IMR-90 (cell line): ENCODE results near the gene SSBP3. TPM values are rescaled to one million over a fixed set of nuclear protein-coding genes. Genes with fewer than 3 reads are reported as not detected.
A peak's percentile ranks its signal among the peaks of the same experiment; 100 is the strongest.

Experiments used
- ATAC-seq: fragments of 200-7000 bp; cut with Tn5 transposase; 2 replicates; pipeline ENCODE4 v1.9.1; 2020; ENCODE audit warnings: low read depth, mild to moderate bottlenecking, moderate library complexity
- BruUV-seq: library from RNA; stranded (reverse); fragments of 400-500 nt; replicated peaks from 2 replicates; lab custom pipeline; 2021; lab: Mats Ljungman, UMichigan
- CTCF ChIA-PET: fragments of 300-600 bp; formaldehyde crosslinking; extraction: SDS; loops from one replicate; lab custom pipeline; 2021; ENCODE audit warnings: antibody characterized with exemption; lab: Yijun Ruan, JAX
- POLR2A ChIA-PET: fragments of 300-600 bp; sonication (Branson Sonifier 250); formaldehyde crosslinking; loops from one replicate; lab custom pipeline; 2022; ENCODE audit warnings: antibody characterized with exemption; ENCODE audit not compliant: unreplicated experiment; lab: Charles Lee
- DNase-seq: peaks from one replicate; pipeline ENCODE4 v3.0.0; 2013
- H2AFZ ChIP-seq: replicated peaks from 2 replicates; pipeline ENCODE3; 2013; ENCODE audit warnings: low read length, mild to moderate bottlenecking; ENCODE audit not compliant: poor library complexity
- H2AK5ac ChIP-seq: 2 replicates; pipeline ENCODE4 v1.6.1; 2013; ENCODE audit warnings: low read depth, low read length, inconsistent platforms
- H2AK9ac ChIP-seq: replicated peaks from 2 replicates; pipeline ENCODE3; 2013; ENCODE audit warnings: mild to moderate bottlenecking, low read depth, low read length, moderate library complexity; ENCODE audit not compliant: poor library complexity
- H2BK120ac ChIP-seq: 2 replicates; pipeline ENCODE4 v1.6.1; 2013; ENCODE audit warnings: low read depth, low read length, inconsistent platforms
- H2BK15ac ChIP-seq: 3 replicates; pipeline ENCODE4 v1.6.1; 2013; ENCODE audit warnings: low read depth, low read length, inconsistent platforms
- H2BK20ac ChIP-seq: 2 replicates; pipeline ENCODE4 v1.6.1; 2013; ENCODE audit warnings: low read depth, mild to moderate bottlenecking, inconsistent platforms, low read length, moderate library complexity
- H2BK5ac ChIP-seq: 2 replicates; pipeline ENCODE4 v1.6.1; 2013; ENCODE audit warnings: mild to moderate bottlenecking, low read depth, low read length, inconsistent platforms; ENCODE audit not compliant: poor library complexity, severe bottlenecking
- H3K14ac ChIP-seq: replicated peaks from 2 replicates; pipeline ENCODE4 v1.6.1; 2013; ENCODE audit warnings: low read depth, low read length, inconsistent platforms
- H3K18ac ChIP-seq: 2 replicates; pipeline ENCODE4 v1.6.1; 2013; ENCODE audit warnings: low read depth, low read length, control low read depth
- H3K23ac ChIP-seq: 2 replicates; pipeline ENCODE4 v1.6.1; 2013; ENCODE audit warnings: low read depth, low read length, inconsistent platforms
- H3K27ac ChIP-seq: 2 replicates; pipeline ENCODE4 v1.5.1; 2013; ENCODE audit warnings: mild to moderate bottlenecking, control low read depth, low read length; ENCODE audit not compliant: insufficient read depth
- H3K27me3 ChIP-seq: 2 replicates; pipeline ENCODE4 v1.6.1; 2013; ENCODE audit warnings: low read length; ENCODE audit not compliant: control insufficient read depth, insufficient read depth
- H3K36me3 ChIP-seq: 2 replicates; pipeline ENCODE4 v1.6.1; 2013; ENCODE audit warnings: low read length, mixed read lengths; ENCODE audit not compliant: control insufficient read depth, insufficient read depth
- H3K4ac ChIP-seq: 2 replicates; pipeline ENCODE4 v1.6.1; 2013; ENCODE audit warnings: low read depth, low read length, inconsistent platforms
- H3K4me1 ChIP-seq: 2 replicates; pipeline ENCODE4 v1.6.1; 2013; ENCODE audit warnings: low read length, mixed read lengths; ENCODE audit not compliant: control insufficient read depth, insufficient read depth
- H3K4me2 ChIP-seq: 2 replicates; pipeline ENCODE4 v1.6.1; 2013; ENCODE audit warnings: low read depth, mild to moderate bottlenecking, control low read depth, low read length, moderate library complexity
- H3K4me3 ChIP-seq: 2 replicates; pipeline ENCODE4 v1.5.1; 2013; ENCODE audit warnings: low read depth, mild to moderate bottlenecking, control low read depth, low read length, moderate library complexity; ENCODE audit not compliant: insufficient read depth
- H3K56ac ChIP-seq: 2 replicates; pipeline ENCODE4 v1.6.1; 2013; ENCODE audit warnings: low read length, inconsistent platforms; ENCODE audit not compliant: insufficient read depth; ENCODE audit errors: extremely low read depth
- H3K79me1 ChIP-seq, 2 experiments: 2 replicates each; pipeline ENCODE4 v1.6.1; 2013; ENCODE audit warnings: low read length in 2 of 2, inconsistent platforms in 1 of 2, low read depth in 1 of 2
- H3K9ac ChIP-seq: 2 replicates; pipeline ENCODE4 v1.6.1; 2013; ENCODE audit warnings: low read depth, low read length, control low read depth
- H3K9me1 ChIP-seq: 2 replicates; pipeline ENCODE4 v1.6.1; 2013; ENCODE audit warnings: low read length, inconsistent platforms; ENCODE audit not compliant: insufficient read depth
- H3K9me3 ChIP-seq: 2 replicates; pipeline ENCODE4 v1.6.1; 2013; ENCODE audit warnings: low read length; ENCODE audit not compliant: control insufficient read depth, insufficient read depth
- H4K20me1 ChIP-seq: 2 replicates; pipeline ENCODE4 v1.6.1; 2013; ENCODE audit warnings: low read length, inconsistent platforms; ENCODE audit not compliant: insufficient read depth
- H4K5ac ChIP-seq: 2 replicates; pipeline ENCODE4 v1.6.1; 2013; ENCODE audit warnings: mild to moderate bottlenecking, low read depth, low read length, control low read depth
- H4K8ac ChIP-seq, 2 experiments: 2 replicates each; pipeline ENCODE4 v1.6.1; 2013; ENCODE audit warnings: low read depth in 2 of 2, low read length in 2 of 2, control low read depth in 1 of 2, inconsistent platforms in 1 of 2
- H4K91ac ChIP-seq: 2 replicates; pipeline ENCODE4 v1.6.1; 2013; ENCODE audit warnings: low read depth, low read length, inconsistent platforms; ENCODE audit not compliant: insufficient read depth
- BHLHE40 ChIP-seq: fragments of 150-350 bp; IDR thresholded peaks from 2 replicates; pipeline ENCODE4 v1.6.1; 2016; ENCODE audit warnings: mild to moderate bottlenecking, low read depth, low read length
- CEBPB ChIP-seq: IDR thresholded peaks from 2 replicates; pipeline ENCODE4 v1.6.1; 2012; ENCODE audit warnings: low read depth, low read length, improper control_type of control experiment
- CHD1 ChIP-seq: IDR thresholded peaks from 2 replicates; pipeline ENCODE4 v1.6.1; 2012; ENCODE audit warnings: low read depth, low read length, improper control_type of control experiment
- CTCF ChIP-seq: conservative IDR thresholded peaks from 2 replicates; pipeline ENCODE4 v1.5.1; 2012; ENCODE audit warnings: mild to moderate bottlenecking, low read depth, low read length, improper control_type of control experiment
- MXI1 ChIP-seq: IDR thresholded peaks from 2 replicates; pipeline ENCODE4 v1.6.1; 2012; ENCODE audit warnings: low read depth, mild to moderate bottlenecking, low read length, moderate library complexity, borderline replicate concordance
- RAD21 ChIP-seq: IDR thresholded peaks from 2 replicates; pipeline ENCODE4 v1.6.1; 2012; ENCODE audit warnings: low read length, improper control_type of control experiment
- SMC3 ChIP-seq: fragments of 150-350 bp; IDR thresholded peaks from 2 replicates; pipeline ENCODE4 v1.6.1; 2016; ENCODE audit warnings: low read depth, mild to moderate bottlenecking, antibody characterized with exemption, low read length, moderate library complexity
- WGBS, 2 experiments: methylation state at CpG; one replicate each; pipeline versions ENCODE4 v1.1.5 to v1.1.7; 2013; ENCODE audit warnings: missing lambda C conversion rate in 2 of 2; ENCODE audit not compliant: insufficient read length in 1 of 2; ENCODE audit errors: extremely low coverage in 2 of 2; 5-methylcytosine and 5-hydroxymethylcytosine counted together
- dilution Hi-C: fragments of 300-500 bp; cut with HindIII; formaldehyde crosslinking; loops from one replicate; pipeline ENCODE4 v1.14.3; 2018; ENCODE audit warnings: low sequenced_read_pairs; ENCODE audit not compliant: unreplicated experiment
- in situ Hi-C: fragments of 300-500 bp; cut with MboI; formaldehyde crosslinking; loops from 3 replicates; pipeline ENCODE4 v1.14.3; 2019; ENCODE audit warnings: low sequenced_read_pairs, inconsistent platforms, mixed read lengths
- intact Hi-C: fragments of 100-400 bp; cut with micrococcal nuclease; formaldehyde crosslinking; loops from 2 replicates; pipeline ENCODE4 v1.10.0; 2022
- polyA plus RNA-seq, 3 experiments: library from polyadenylated mRNA; depleted of rRNA; stranded (reverse); fragments of >200 nt; gene quantifications; 2 replicates each; pipeline ENCODE4 v1.2.3, GENCODE V29; 2012; ENCODE audit warnings: low replicate concordance in 1 of 3
- total RNA-seq: library from RNA; depleted of rRNA; stranded (reverse); fragments of >200 nt; gene quantifications from 2 replicates; pipeline ENCODE4 v1.2.3, GENCODE V29; 2012

Gene SSBP3
- total and polyA plus RNA-seq, 2 of the 4 experiments (the other 2 are of a cell fraction), result 10.9 to 39.6 TPM

GRCh38 chr1:54397090-54397591, 9.1 kb downstream of the SSBP3 start:
- Histone ChIP-seq H2BK20ac (no peak overlapping the region), H3K79me1 (peaks cover 42 to 87% of the 10 kb centered on the region in 2 experiments), H3K4me1 (peaks cover 4% of the 10 kb centered on the region; the same call in 1 of the 2 replicates), H2AK9ac (no peak overlapping the region), H3K9me1 (peaks cover 16% of the 10 kb centered on the region), H3K4me3 (no peak overlapping the region), H4K5ac (no peak overlapping the region), H3K56ac (no peak overlapping the region), H3K14ac (no peak overlapping the region), H3K23ac (0 out of 2 replicates have a peak overlapping the region, but pooled peaks have one; percentile 39), H2BK120ac (no peak overlapping the region), H4K20me1 (peaks cover 52% of the 10 kb centered on the region), H3K27ac (no peak overlapping the region), H3K9ac (no peak overlapping the region), H3K4me2 (no peak overlapping the region), H4K8ac (no peak overlapping the region), H3K4ac (no peak overlapping the region), H2BK5ac (peak overlapping the region; percentile 8), H4K91ac (no peak overlapping the region), H2AFZ (peak overlapping the region; percentile 45), H3K27me3 (no peaks in the 10 kb centered on the region), H2AK5ac (no peak overlapping the region), H2BK15ac (no peak overlapping the region), H3K18ac (no peak overlapping the region), H3K9me3 (no peaks in the 10 kb centered on the region), H3K36me3 (peaks cover 65% of the 10 kb centered on the region)
- ATAC-seq (peak; percentile 46; the same call in 1 of the 2 replicates), DNase-seq (no peak)
- ChIA-PET POLR2A (no interaction called here), CTCF (interaction anchor here (1.4 kb wide), 1 partner anchor 93 kb away, joined by 3 read pairs; no protein-coding TSS in a partner anchor)
- TF ChIP-seq CEBPB (no peak), RAD21 (no peak), CHD1 (no peak), BHLHE40 (no peak), CTCF (no peak), MXI1 (no peak), SMC3 (no peak)
- in situ Hi-C loops (no loop called here), intact Hi-C loops (no loop called here), dilution Hi-C loops (no loop called here)
- BruUV-seq, result no TSS peak
- WGBS, 2 experiments, result no CpG with 5 or more reads among the region's 5 CpGs
